ENCODE results near the gene TBX1. TPM values are rescaled to one million over a fixed set of nuclear protein-coding genes. Genes with fewer than 3 reads are reported as not detected.
A peak's percentile ranks its signal among the peaks of the same experiment; 100 is the strongest.

The TBX1 gene
- under 1 TPM in 1 of 2 donors, not detected in 1; 0.24 TPM for total RNA-seq

- Histone ChIP-seq H3K4me3 (peak within 1 kb of the TSS in 1 of 2 donors; percentile 28), H3K36me3 (no peaks in the 10 kb centered on the region), H3K27ac (no peak within 1 kb of the TSS), H3K4me1 (peaks cover 0 to 34% of the 10 kb centered on the region in 2 donors), H3K9me3 (no peaks in the 10 kb centered on the region), H3K27me3 (peaks cover 23 to 59% of the 10 kb centered on the region in 2 donors)
- TF ChIP-seq, protein P1, sequence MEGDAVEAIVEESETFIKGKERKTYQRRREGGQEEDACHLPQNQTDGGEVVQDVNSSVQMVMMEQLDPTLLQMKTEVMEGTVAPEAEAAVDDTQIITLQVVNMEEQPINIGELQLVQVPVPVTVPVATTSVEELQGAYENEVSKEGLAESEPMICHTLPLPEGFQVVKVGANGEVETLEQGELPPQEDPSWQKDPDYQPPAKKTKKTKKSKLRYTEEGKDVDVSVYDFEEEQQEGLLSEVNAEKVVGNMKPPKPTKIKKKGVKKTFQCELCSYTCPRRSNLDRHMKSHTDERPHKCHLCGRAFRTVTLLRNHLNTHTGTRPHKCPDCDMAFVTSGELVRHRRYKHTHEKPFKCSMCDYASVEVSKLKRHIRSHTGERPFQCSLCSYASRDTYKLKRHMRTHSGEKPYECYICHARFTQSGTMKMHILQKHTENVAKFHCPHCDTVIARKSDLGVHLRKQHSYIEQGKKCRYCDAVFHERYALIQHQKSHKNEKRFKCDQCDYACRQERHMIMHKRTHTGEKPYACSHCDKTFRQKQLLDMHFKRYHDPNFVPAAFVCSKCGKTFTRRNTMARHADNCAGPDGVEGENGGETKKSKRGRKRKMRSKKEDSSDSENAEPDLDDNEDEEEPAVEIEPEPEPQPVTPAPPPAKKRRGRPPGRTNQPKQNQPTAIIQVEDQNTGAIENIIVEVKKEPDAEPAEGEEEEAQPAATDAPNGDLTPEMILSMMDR (IDR thresholded peaks at IDR 0.05) = no peak
- no peak for DNase-seq (ENCODE audit: low spot score)
Measured at GRCh38 chr22:19760058-19760950, at the start of gene TBX1. Gene TBX1 (plus strand): TSS chr22:19760778. CDS start chr22:19760844, 66 bp downstream.

- no peaks in the 10 kb centered on the region for H3K9me3 ChIP-seq
- peaks cover 0 to 57% of the 10 kb centered on the region in 2 donors for H3K4me1 ChIP-seq
- no peak for DNase-seq (ENCODE audit: low spot score)
- H3K27me3 ChIP-seq = no peaks in the 10 kb centered on the region
- H3K4me3 ChIP-seq = no peak overlapping the region
- no peaks in the 10 kb centered on the region for H3K36me3 ChIP-seq
- TF ChIP-seq, protein P1 (IDR thresholded peaks at IDR 0.05) = no peak
- H3K27ac ChIP-seq = no peak overlapping the region
Measured at GRCh38 chr22:19713245-19713644, 47.3 kb upstream of the TBX1 start.

GRCh38 chr22:19713650-19714311 lies 46.8 kb upstream of the TBX1 start:
- H3K4me3 ChIP-seq = peak overlapping the region; percentile 64 to 72
- TF ChIP-seq, protein P1 (IDR thresholded peaks at IDR 0.05) = no peak
- no peaks in the 10 kb centered on the region for H3K36me3 ChIP-seq
- H3K27ac ChIP-seq = peak overlapping the region; percentile 40 to 55
- no peaks in the 10 kb centered on the region for H3K9me3 ChIP-seq
- H3K27me3 ChIP-seq = no peaks in the 10 kb centered on the region
- no peak for DNase-seq (ENCODE audit: low spot score)
- peaks cover 0 to 57% of the 10 kb centered on the region in 2 donors for H3K4me1 ChIP-seq

DNA sequence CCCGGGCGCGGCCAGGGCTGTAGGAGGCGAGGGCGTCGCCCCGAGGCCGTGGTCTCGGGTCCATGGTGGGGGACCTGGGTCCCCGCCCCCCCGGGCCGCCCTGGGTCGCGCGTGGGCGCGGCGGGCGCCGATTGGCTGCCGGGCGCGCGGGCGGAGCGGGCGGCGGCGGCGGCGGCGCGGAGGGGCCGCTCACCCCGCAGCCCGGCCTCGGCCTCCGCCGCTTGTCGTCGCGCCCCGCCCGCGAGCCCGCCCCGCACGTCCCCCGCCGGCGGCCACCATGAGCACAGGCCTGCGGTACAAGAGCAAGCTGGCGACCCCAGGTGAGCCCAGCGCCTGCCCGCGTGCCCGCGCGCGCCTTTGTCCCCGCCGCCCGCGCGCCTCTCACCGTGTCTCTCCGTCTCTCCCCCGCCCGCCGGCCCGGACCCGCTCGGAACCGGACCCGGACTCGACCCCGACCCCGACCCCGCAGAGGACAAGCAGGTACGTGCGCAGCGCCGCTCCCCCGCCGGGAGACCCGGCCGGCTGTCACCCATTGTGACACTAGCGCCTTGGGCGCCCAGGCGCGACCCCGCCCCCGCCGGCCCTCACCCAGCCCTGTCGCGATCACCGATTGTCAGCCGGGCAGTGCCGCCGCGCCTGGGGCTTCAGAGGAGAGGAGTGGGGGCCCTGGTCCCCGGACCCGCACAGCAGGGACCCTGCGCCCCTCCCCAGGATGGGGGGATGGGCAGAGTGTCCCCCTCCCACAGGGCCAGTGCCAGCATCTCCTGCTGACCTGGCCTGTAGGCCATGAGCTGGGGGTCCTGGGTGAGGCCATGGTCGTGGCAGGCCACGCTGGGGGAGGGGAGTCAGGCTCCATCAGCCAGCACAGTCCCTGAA lies 46.0 kb upstream of the TBX1 start, which contains the start of gene SEPTIN5:
Gene SEPTIN5 (plus strand): TSS at position 192 of the 876 bp plus-strand sequence. CDS start 86 bp downstream, at position 278.
- Histone ChIP-seq H3K27me3 (no peaks in the 10 kb centered on the region), H3K36me3 (no peaks in the 10 kb centered on the region), H3K4me1 (peaks cover 0 to 56% of the 10 kb centered on the region in 2 donors), H3K4me3 (peak within 1 kb of the TSS; percentile 64 to 72), H3K27ac (peak within 1 kb of the TSS; percentile 61 to 72), H3K9me3 (no peaks in the 10 kb centered on the region)
- no peak for DNase-seq (ENCODE audit: low spot score)
- TF ChIP-seq, protein P1 (IDR thresholded peaks at IDR 0.05) = no peak
